Loucy (cell line): ENCODE data around the gene CCR6.

ENCODE experiments used
- EZH2phosphoT487 ChIP-seq: fragments of 200-600 bp; IDR thresholded peaks from 2 replicates; pipeline ENCODE4 v1.6.1; 2018; ENCODE audit warnings: antibody characterized with exemption, mild to moderate bottlenecking, moderate library complexity, borderline replicate concordance
- TF ChIP-seq, protein P1 (sequence below): fragments of 200-600 bp; sonication (generic); conservative IDR thresholded peaks from 2 replicates; pipeline ENCODE4 v1.5.1; 2014; ENCODE audit warnings: mild to moderate bottlenecking, antibody characterized with exemption, low read length

DNA sequence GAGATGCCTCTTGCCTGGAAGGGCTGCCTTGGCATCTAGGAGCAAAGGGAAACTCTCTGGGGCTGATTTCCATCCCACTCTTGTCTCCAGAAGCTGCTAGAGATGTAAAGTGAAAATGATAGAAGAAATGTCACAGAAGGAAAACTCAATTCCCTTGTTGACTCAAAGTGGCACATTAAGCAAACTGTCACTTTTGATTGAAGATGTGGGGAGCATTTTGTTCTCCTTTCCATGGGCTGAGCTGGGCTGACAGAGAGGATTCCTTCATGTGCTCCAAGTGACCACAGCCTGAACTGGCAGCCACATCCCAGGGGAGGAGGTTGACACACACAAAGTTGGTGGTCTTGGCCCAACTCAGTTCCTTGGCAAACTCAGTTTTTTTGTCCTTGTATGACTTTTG is 25.1 kb downstream of the CCR6 start:
- TF ChIP-seq, protein P1, sequence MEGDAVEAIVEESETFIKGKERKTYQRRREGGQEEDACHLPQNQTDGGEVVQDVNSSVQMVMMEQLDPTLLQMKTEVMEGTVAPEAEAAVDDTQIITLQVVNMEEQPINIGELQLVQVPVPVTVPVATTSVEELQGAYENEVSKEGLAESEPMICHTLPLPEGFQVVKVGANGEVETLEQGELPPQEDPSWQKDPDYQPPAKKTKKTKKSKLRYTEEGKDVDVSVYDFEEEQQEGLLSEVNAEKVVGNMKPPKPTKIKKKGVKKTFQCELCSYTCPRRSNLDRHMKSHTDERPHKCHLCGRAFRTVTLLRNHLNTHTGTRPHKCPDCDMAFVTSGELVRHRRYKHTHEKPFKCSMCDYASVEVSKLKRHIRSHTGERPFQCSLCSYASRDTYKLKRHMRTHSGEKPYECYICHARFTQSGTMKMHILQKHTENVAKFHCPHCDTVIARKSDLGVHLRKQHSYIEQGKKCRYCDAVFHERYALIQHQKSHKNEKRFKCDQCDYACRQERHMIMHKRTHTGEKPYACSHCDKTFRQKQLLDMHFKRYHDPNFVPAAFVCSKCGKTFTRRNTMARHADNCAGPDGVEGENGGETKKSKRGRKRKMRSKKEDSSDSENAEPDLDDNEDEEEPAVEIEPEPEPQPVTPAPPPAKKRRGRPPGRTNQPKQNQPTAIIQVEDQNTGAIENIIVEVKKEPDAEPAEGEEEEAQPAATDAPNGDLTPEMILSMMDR: no peak
- TF ChIP-seq EZH2phosphoT487: no peak
